ENCODE results near the gene MTMR4.

Gene MTMR4

DNA sequence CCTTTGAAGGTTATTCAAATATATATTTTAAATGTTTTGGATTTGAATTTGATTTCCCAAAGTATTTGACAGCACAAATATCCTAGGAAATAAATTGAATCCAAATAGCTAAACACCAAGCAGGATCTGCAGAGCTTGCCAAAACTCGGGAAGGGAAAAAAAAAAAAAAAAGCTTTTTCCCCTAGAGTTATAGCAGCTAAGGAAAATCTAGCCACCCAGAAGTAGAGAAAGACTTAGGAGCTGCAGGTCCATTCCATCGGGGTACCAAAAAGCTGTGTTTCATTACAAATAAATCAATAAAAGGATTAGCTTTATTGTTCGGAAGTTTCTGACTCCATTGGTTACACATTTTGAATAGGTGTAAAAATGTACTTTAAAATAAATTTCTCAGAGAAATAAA lies 45.5 kb downstream of the MTMR4 start:
- peaks cover 7% of the 10 kb centered on the region for H3K27me3 ChIP-seq (ENCODE audit: insufficient read depth, low read length)

DNA sequence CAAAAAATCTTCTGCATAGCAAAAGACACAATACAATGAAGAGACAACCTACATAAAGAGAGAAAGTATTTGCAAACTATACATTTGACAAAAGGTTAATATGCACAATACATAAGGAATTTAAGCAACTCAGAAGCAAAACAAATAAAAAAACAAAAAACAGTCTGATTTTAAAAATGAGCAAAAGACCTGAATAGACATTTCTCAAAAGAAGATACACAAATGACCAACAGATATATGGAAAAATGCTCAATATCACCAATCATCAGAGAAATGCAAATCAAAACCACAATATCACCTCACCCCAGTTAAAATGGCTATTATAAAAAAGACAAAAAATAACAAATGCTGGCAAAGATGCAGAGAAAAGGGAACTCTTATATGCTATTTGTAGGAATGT lies 58.9 kb downstream of the MTMR4 start:
- Histone ChIP-seq H2AFZ (ENCODE audit: low read depth, low read length) (no peak overlapping the region), H3K4me1 (ENCODE audit: insufficient read depth, low read length) (no peaks in the 10 kb centered on the region)

More for the DNA sequence above, 45.5 kb downstream of the MTMR4 start:
- Histone ChIP-seq H3K9me3 (ENCODE audit: low read length) (no peaks in the 10 kb centered on the region), H3K36me3 (ENCODE audit: insufficient read depth, low read length) (no peaks in the 10 kb centered on the region), H3K4me3 (ENCODE audit: low read length) (no peak overlapping the region), H2AFZ (ENCODE audit: low read depth, low read length) (no peak overlapping the region), H3K4me1 (ENCODE audit: insufficient read depth, low read length) (no peaks in the 10 kb centered on the region)

DNA sequence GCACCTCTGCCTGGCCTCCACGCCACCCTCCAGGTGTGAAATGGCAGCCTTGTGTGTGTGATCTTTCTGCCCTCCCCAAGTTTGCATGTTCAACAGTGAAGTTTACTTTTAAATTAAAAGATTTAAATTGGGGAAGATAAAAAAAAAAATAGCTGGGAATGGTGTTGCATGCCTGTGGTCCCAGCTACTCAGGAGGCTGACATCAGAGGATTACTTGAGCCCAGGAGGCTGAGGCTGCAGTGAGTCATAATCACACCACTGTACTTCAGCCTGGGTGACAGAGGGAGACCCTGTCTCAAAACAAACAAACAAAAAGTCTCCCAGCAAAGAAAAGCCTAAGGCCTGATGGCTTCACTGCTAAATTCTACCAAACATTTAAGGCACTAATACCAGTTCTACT lies 61.7 kb downstream of the MTMR4 start:
- Histone ChIP-seq H3K4me3 (ENCODE audit: low read length) (no peak overlapping the region), H2AFZ (ENCODE audit: low read depth, low read length) (no peak overlapping the region), H3K27me3 (ENCODE audit: insufficient read depth, low read length) (no peaks in the 10 kb centered on the region), H3K9me3 (ENCODE audit: low read length) (no peaks in the 10 kb centered on the region), H3K36me3 (ENCODE audit: insufficient read depth, low read length) (no peaks in the 10 kb centered on the region), H3K4me1 (ENCODE audit: insufficient read depth, low read length) (no peaks in the 10 kb centered on the region)

More for the DNA sequence above, 58.9 kb downstream of the MTMR4 start:
- Histone ChIP-seq H3K4me3 (ENCODE audit: low read length) (no peak overlapping the region), H3K9me3 (ENCODE audit: low read length) (no peaks in the 10 kb centered on the region), H3K36me3 (ENCODE audit: insufficient read depth, low read length) (no peaks in the 10 kb centered on the region), H3K27me3 (ENCODE audit: insufficient read depth, low read length) (no peaks in the 10 kb centered on the region)

DNA sequence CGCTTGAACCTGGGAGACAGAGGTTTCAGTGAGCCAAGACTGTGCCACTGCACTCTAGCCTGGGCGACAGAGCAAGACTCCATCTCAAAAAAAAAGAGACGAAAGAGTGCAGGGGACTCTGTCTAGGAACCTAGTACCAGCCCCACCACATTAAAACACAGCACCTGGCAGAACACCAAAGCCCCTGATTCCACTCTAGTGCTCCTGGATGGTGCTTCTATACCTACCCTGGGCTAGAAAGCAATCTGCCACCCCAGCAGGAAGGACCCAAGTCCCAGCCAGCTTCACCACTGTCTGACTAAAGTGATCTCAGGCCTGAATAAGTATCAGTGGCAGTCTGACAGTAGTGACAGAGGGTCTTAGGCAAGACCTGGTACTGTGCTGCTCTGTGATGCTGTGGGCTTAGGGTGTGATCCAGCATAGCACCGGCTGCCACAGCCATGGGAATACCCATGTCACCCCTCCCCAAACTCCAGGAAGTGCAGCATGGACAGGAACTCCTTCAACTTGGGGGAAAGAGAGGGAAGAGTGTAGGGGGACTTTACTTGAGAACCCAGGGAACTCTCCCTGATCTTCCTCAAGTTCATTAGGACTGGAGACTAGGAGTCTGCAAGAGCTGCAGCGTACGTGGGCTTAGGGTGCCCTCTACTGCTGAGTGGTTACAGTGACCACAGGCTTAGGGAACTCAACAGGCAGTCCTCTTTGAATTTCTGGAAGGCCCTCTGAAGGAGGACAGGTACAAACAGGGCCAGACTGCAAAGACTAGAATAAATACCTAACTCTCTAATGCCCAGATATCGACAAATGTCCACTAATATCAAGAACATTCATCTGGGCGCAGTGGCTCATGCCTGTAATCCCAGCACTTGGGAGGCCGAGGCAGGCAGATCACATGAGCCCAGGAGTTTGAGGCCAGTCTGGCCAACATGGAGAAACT lies 67.1 kb downstream of the MTMR4 start:
- H3K27me3 ChIP-seq (ENCODE audit: insufficient read depth, low read length), result no peaks in the 10 kb centered on the region
- no peaks in the 10 kb centered on the region for H3K36me3 ChIP-seq (ENCODE audit: insufficient read depth, low read length)
- no peak overlapping the region for H2AFZ ChIP-seq (ENCODE audit: low read depth, low read length)
- no peak overlapping the region for H3K4me3 ChIP-seq (ENCODE audit: low read length)
- no peaks in the 10 kb centered on the region for H3K4me1 ChIP-seq (ENCODE audit: insufficient read depth, low read length)
- H3K9me3 ChIP-seq (ENCODE audit: low read length), result no peaks in the 10 kb centered on the region

DNA sequence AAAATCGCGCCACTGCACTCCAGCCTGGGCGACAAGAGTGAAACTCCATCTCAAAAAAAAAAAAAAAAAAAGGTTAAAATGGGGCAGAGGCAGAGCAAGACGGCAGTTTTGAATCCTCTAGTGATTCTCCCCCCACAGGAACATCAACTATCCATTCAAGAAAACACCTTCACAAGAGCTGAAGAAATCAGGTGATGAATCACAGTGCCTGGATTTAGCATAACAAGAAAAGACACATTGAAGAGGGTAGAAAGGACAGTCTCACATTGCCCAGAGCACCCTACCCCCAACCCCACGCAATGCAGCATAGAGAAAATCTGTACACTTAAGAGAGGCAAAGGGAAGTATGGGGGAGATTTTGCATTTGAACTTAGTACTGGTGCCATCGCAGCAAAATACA lies 68.4 kb downstream of the MTMR4 start:
- Histone ChIP-seq H3K27me3 (ENCODE audit: insufficient read depth, low read length) (peaks cover 7% of the 10 kb centered on the region), H3K4me3 (ENCODE audit: low read length) (no peak overlapping the region), H3K9me3 (ENCODE audit: low read length) (no peaks in the 10 kb centered on the region), H2AFZ (ENCODE audit: low read depth, low read length) (no peak overlapping the region), H3K4me1 (ENCODE audit: insufficient read depth, low read length) (no peaks in the 10 kb centered on the region), H3K36me3 (ENCODE audit: insufficient read depth, low read length) (no peaks in the 10 kb centered on the region)
